Kidney tubule cell (primary cell): Measurements from ENCODE around the gene CEP112.
A peak's percentile ranks its signal among the peaks of the same experiment; 100 is the strongest.

ENCODE experiments used
- DNase-seq: peaks from one replicate; pipeline ENCODE4 v3.0.0-alpha.2; 2018; ENCODE audit warnings: low spot score

The CEP112 gene

DNA sequence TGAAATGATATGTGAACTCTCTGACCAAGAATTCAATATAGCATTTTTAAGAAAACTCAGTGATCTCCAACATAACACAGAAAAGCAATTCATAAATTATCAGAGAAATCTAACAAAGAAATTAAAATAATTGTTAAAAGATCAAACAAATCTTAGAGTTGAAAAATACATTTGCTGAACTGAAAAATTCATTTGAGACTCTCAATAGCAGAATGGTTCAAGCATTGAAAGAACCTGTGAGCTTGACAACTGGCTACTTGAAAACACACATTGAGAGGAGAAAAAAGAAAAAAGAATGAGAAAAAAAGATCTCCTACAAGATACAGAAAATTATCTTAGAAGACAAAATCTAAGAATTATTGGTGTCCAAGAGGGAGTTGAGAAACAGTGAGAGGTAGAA lies 203.5 kb downstream of the CEP112 start:
- no peak for DNase-seq

DNA sequence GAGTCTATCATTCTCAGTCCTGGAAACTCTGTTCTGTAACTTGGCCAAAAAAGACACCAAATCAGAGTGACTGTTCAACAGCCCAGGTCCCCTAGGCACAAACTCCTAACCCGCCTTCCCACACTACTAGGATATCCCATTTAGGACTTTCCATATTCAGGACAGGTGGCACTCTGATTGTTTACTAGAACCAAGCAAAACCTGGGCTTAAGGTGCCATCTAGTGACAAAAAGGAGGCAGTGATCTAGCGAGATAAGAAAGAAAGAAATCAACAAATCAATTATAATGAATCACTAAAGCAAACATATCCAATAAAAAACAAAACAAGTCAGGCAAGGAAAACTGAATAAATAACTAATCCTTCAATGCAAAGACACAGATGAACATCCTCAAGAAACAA lies 203.9 kb downstream of the CEP112 start:
- DNase-seq = peak; percentile 58

DNA sequence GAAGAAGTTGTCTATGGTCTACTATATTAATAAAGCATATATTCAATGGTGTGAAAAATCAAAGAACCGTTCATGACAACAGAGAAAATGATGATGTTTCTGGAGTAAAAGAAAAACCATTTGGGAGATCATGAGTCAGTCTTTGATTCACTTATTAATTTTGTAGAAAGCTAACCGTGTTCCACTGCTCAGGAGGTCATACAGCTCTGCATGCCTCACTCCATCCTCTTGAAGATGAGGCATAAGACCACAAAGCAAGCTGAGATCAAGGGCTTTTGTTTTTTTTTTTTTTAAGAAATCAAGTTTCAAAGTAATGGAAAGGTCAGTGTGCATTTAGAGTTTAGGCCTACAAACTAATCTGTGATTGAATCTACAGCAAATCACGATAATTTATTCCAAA lies 206.4 kb downstream of the CEP112 start:
- peak; percentile 12 for DNase-seq

DNA sequence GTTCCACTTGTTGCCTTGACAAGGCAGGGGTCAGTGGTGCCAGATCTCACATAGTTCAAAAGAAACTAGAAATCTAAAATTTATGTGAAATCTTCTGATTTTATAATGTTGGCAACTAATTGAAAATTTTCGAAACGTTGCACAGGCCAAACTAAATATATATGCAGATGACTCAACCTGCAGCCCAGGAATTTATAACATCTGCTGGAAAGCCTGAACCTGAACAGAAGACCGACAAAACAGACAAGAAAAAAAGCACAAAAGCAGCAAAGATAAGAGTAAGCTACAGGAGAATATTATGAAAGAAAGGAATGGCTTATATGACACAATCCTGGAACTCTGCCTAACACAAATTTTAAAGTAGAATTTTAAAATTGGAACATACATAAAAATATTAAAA lies 207.6 kb downstream of the CEP112 start:
- DNase-seq = no peak

DNA sequence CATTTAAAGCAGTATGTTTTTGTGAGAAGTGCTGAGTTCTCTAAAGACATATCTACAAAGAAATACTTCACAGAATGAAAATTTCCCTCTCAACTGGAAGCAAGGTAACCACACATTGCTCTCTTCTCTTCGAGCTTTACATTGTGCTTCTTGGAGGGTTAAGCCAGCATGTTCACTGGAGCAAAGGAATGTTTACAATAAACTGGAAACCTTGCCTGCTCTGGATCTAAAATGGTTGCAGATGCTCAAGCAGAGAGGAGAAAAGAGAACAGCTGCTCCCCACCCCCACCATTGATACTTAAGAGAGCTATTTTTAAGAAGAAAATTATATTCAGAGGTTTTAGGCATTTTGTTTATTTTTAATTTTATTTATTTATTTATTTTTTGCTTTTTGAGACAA lies 213.1 kb downstream of the CEP112 start:
- no peak for DNase-seq

DNA sequence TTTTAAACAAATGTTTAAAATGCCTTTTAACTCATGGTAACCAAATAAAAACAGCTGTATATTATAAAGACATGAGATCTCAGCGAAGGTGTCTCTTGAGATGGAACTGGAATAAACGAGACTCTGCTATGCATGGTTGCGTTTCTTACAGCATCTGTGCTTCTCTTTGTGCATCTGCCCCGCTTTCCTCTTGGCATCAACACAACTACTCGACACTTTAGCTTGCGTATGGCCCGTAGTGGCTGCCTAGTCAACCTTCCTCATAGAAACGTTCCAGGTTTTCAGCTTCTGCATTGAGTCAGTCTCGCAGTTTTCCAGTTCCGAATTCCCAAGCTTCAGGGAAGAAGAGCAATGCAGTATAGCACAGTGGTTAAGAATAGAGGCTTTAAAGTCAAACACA lies 214.9 kb downstream of the CEP112 start:
- DNase-seq = no peak

DNA sequence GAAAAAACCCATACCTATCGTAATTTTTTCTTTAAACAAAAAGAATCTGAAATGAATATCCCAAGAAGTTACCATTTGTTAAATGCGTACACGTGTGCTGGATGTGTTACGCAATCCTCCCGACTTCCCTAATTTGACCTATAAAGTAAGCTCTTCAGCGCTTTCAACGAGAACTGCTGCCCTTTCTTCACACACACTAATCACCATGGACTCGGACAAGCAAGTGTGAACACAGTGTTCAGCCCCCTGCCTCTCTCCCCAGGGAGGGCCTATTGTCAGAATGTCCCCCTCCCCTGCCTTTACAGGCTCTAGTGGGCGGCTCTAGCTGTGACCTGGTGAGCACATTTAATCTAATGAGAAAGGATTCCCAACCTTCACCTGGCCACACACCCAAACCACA lies 216.1 kb downstream of the CEP112 start:
- DNase-seq = no peak

DNA sequence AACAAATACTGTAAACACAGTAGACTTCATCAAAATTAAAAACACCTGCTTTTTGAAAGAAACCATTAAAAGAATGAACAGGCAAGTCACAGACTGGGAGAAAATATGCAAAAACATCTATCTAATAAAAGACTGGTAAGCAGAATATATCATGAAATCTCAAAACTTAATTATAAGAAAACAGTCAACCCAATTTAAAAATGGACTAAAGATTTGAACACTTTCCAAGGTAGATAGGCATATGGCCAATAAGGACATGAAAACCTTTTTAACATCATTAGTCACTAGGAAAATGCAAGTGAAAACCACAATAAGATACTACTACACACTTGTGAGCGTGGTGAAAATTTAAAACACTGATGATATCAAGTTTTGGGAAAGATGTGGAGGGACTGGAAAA lies 218.7 kb downstream of the CEP112 start:
- no peak for DNase-seq

DNA sequence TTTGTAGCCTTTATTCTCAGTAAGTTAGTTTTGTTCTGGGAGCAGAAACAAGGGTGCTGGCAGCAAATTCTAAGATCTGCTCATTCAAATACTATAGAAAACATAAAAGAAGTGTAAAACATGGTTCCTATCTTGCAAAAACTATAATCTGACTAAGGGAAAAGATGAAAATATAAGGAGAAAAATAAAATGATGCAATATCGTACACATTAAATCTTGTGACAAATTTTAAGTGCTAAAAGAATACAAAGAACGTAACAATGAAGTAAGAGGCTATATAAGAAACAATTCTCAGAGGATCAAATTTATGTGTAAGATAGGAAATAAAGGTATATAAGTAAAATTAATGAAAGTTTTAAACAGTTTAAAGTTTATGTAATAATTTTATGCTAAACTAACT lies 224.6 kb downstream of the CEP112 start:
- DNase-seq = no peak

DNA sequence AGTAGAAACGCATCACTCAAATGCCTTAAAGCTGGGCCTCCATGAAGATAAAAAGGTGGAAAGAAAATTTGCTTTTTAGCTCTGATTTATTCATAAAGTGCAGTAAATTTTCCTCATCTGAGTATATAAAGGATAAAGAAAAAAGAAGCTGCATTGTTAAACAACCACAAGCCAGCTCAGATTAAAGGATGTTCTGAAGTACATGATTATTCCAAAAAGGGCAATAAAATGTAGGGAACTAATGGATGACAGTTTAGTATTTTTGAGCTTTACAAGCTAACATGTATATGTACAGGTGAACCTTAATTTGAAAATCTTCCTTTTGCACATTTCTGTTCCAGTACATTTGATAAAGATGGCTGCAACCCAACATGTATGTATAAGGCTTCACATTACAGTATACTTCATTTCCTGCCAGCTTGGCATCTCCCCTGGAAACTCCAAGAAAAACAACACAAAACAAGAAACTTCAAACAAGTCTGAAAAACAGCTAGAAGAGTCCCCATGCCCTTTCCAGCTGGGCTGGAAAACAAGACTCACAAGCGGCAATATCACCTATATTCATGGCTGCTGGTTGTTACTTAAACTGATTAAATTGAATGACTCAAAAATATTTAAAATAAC lies 225.7 kb downstream of the CEP112 start:
- DNase-seq = no peak

DNA sequence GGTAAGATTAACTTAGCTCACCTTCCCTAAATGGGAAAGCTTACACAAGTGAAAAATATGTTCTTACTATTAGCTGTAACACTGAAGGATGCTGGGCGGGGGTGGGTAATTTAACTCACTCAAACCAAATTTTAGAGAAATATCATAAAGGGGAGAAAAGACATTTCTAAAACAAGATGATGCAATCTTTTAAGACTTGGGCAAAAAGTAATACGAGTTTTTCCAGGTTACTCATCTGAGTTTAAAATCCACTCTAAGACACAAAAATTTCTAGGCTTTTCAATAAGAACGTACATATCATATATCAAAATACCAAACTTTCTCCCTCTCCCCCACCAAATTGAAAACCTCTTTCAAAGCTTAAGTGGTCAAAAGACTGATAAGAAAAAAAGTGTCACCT lies 228.8 kb downstream of the CEP112 start:
- no peak for DNase-seq

DNA sequence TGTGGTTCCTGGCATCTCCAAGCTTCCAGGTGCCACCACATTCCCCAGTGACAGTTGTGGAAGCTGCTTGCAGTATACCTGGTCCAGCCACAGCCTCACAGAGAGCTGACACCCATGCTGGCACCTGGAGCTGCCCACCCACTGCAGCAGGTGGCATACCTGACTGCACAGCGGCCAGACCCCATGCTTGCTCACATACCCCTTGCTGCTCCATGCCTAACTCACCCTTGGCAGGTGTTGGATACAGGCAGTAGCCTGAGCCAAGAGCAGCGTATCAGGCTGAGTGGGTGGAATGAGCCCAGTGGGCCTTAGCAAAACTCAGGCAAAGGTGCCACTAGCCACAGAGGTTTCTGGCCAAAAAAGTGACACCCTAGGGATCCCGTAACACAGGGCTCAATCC lies 232.3 kb downstream of the CEP112 start:
- DNase-seq = no peak

DNA sequence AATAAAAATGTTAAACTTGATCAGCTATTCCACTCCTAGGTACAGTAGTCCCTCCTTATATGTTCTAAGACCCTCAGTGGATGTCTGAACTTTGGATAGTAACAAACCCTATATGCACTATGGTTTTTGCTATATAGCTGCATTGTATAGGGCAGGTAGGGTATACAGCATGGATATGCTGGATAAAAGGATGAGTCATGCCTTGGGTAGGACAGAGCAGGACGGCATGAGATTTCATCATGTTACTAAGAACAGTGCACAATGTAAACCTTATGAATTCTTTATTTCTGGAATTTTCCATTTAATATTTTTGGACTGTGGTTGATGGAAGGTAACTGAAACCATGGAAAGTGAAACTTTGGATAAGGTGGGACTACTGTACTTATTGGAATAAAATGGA lies 235.1 kb downstream of the CEP112 start:
- DNase-seq = no peak

DNA sequence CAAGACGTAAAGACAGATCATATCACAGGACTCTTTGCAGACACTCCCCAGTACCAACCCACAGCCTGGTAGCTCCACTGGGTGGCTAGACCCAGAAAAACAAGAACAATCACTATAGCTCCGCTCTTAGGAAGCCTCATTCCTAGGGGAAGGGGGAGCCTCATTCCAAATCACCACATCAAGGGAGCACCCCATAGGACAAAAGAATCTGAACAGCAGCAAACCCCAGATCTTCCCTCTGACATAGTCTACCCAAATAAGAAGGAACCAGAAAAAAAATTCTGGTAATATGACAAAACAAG lies 237.8 kb downstream of the CEP112 start:
- DNase-seq = no peak

DNA sequence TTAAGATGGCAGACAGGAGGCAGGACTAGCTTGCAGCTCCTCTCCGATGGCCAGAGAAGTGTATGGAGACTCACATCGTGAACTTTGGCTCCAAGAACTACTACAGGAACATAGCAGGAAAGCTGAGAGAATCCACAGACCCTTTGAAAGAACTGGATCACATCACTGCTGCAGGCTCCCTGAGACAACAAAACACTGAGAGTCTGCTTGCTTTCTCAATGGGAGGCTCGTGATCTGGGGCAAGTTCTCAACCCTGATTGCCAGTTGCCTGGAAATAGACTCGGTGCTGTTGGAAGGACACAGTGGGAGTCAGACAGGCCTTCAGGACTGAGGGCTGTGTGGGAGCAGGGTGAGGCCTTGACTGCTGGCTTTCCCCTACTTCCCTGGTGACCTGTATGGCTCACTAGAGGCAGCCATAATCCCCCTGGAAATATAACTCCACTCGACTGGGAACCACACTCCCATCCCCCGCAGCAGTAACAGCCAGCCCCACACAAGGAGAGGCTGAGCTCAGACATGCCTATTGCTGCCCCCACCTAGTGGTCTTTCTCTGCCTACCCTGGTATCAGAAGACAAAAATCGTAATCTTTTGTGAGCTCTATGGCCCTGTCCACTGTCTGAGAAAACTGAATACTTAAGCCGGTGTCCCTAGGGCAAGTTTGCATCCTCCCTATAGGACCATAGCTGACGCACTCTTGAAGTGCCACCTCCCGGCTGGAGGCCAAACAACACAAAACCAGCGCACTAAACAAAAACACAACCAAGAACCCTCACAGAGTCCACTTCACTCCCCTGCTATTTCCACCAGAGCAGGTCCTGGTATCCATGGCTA lies 238.4 kb downstream of the CEP112 start:
- no peak for DNase-seq

DNA sequence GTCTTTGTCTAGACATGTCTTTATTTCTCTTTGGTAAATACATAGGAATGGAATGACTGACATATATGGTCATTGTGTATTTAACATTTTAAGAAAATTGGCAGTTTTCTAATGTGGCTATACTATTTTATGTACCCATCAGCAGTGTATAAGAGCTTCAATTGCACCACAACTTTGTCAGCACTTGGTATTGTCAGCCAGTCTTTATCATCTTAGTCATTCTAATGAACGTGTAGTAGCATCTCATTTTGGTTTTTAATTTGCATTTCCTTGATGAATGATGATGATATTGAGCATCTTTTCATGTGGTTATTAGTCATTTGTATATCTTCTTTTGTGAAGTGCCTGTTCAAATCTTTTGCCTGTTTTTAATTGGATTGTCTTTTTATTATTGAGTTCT lies 239.3 kb downstream of the CEP112 start:
- no peak for DNase-seq

DNA sequence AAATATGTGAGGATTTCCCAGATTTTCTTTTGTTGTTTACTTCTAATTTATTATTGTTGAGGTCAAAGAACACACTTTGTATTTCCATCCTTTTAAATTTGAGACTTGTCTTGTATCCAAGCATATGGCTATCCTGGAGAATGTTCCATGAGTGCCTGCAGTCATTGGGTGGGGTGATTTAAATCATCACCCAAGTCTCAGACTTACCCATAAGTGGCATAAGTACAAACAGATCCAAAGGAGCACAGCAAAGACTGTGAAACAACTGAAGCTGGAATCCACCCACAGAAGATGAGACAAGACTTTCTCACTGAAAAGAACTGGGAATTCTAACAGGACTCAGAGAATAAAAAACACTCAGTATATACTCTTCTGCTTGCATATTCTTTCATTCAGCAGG lies 239.9 kb downstream of the CEP112 start:
- DNase-seq = no peak

DNA sequence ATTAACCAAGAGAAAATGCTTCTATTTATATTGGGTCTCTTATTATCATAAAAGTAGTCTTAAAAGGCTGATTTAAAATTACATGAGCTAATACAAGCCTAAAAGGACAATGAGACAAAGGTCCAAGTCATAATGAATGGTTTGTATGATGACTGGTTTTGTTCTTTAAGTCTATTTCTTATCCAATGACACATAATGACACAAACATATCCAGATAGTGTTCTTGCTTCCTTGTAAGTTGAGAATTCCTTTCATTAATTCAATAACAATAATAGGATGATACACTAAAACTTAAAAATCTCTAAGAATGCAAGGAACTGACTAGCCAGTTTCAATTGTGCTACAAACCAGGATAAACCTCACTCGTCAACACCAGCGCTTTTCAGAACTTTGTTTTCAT lies 244.1 kb downstream of the CEP112 start:
- no peak for DNase-seq

DNA sequence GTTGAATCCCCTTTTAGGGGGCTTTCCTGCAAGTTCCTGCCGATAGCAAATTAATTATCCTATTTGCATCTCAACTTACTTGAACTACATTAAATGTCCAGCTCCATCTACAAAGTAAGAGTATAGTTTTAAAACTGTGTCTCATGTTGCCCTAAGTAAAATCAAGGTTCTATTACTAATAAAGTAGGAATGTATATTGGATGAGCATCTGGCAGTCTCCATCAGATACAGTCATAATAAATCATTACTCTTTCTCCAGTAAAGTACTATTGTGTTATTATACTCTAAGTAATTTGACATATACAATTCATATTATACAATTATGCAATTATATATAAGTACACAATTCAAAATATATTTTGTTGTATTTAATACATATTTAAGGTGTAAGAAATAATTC lies 249.3 kb downstream of the CEP112 start:
- no peak for DNase-seq

DNA sequence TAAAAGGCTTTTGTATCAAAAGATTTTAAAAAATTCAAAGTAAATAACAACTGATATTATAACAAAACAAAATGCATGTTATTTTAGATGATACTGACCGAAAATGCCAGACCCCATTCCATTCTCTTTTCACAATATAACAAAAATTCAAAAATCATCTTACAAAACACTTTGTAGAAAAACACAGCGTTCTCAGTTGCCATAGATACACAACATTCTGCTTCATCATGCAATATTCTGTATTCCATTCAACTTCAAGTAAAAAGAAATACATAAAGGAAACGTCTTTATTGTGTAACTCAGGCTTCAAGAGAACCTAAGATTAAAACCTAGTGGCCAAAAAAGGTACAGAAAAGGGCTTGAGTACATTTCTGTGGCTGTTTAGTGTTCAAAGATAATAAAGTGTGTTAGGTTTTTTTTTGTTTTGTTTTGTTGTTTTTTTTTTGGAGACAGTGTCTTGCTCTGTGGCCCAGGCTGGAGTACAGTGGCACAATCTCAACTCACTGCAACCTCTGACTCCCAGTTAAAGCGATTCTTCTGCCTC lies 250.5 kb downstream of the CEP112 start:
- no peak for DNase-seq

DNA sequence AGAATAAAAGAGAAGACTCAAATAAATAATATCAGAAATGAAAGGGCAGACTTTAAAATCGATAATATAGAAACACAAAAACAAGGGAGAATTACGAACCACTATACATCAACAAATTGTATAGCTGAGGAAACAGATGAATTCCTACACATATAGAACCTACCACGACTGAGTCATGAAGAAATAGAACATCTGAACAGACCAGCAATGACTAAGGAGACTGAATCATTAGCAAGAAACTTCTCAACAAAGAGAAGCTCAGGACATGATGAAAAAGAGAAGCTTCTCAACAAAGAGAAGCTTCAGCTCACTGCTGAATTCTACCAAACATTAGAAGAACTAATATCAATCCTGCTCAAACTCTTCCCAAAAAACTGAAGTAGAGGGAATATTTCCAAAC lies 255.9 kb downstream of the CEP112 start:
- peak; percentile 22 for DNase-seq

DNA sequence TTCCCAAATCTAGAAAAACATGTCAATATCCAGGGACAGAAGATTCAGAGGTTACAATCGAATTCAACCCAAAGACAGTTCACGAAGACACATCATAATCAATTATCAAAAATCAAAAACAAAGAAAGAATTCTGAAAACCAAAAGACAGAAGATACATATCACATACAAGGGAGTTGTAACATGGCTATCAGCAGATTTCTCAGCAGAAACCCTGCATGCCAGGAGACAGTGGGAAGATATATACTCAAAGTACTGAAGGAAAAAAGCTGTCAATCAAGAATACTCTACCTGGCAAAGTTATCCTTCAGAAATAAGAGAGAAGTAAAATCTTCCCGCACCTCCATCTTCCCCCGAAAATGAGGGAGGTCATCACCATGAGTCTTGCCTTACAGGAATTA lies 258.6 kb downstream of the CEP112 start:
- no peak for DNase-seq

DNA sequence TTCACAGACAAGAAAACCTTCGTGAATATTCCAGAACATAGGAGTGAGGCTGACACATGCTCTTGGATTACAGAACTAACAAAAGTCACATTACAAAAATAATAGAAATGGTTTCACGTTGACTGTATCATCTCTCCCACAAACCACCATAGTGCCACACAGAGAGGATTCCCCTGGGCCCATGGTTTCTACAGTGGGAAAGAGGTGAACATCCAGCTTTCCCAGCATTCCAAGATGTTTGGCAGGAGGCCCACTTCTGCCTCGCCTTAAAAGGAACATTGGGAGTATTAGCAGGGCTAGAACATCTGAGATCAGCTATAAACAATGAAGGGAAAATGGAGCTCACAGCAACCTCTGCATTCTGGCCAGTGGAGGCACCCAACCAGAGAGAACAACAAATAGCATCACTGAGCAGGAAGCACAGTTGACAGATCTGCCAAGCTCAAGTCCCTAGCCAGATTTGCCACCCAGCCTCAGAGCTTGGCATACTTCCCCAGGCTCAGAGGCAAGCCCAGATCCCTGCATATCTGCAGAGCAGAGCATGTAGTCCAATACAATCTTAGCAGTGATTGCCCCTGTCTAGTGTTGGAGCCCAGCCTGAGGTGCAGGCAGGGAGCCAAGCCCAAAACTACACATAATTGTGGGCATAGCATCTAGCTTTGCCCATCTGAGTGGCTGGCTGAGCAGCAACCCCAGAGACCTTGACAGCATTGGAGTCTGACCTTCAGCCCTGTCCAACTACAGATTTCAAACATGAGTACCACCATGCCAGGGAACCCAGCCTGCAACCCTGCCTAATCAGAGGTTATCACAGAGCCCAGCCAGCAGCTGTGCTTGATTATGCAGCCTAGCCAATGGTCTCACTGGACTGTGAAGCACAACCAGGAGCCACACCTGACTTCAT lies 260.4 kb downstream of the CEP112 start:
- DNase-seq = peak; percentile 46
